Smooth muscle cell of the umbilical artery (primary cell): Measurements from ENCODE around the gene ZNF280D. TPM values are rescaled to one million over a fixed set of nuclear protein-coding genes. Genes with fewer than 3 reads are reported as not detected.

Experiments used
- total RNA-seq: library from RNA; depleted of rRNA; stranded (reverse); fragments of >200 nt; gene quantifications from 2 replicates; pipeline ENCODE4 v1.2.3, GENCODE V29; 2014

Gene ZNF280D, protein sequence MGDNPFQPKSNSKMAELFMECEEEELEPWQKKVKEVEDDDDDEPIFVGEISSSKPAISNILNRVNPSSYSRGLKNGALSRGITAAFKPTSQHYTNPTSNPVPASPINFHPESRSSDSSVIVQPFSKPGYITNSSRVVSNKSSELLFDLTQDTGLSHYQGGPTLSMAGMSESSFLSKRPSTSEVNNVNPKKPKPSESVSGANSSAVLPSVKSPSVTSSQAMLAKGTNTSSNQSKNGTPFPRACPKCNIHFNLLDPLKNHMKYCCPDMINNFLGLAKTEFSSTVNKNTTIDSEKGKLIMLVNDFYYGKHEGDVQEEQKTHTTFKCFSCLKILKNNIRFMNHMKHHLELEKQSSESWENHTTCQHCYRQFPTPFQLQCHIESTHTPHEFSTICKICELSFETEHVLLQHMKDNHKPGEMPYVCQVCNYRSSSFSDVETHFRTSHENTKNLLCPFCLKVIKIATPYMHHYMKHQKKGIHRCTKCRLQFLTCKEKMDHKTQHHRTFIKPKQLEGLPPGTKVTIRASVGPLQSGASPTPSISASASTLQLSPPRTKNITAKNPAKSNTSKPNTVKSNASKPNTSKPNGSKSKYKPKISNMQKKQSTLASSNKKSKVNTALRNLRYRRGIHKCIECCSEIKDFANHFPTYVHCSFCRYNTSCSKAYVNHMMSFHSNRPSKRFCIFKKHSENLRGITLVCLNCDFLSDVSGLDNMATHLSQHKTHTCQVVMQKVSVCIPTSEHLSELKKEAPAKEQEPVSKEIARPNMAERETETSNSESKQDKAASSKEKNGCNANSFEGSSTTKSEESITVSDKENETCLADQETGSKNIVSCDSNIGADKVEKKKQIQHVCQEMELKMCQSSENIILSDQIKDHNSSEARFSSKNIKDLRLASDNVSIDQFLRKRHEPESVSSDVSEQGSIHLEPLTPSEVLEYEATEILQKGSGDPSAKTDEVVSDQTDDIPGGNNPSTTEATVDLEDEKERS
- 25.5 and 26.4 TPM in 2 replicates for total RNA-seq

DNA sequence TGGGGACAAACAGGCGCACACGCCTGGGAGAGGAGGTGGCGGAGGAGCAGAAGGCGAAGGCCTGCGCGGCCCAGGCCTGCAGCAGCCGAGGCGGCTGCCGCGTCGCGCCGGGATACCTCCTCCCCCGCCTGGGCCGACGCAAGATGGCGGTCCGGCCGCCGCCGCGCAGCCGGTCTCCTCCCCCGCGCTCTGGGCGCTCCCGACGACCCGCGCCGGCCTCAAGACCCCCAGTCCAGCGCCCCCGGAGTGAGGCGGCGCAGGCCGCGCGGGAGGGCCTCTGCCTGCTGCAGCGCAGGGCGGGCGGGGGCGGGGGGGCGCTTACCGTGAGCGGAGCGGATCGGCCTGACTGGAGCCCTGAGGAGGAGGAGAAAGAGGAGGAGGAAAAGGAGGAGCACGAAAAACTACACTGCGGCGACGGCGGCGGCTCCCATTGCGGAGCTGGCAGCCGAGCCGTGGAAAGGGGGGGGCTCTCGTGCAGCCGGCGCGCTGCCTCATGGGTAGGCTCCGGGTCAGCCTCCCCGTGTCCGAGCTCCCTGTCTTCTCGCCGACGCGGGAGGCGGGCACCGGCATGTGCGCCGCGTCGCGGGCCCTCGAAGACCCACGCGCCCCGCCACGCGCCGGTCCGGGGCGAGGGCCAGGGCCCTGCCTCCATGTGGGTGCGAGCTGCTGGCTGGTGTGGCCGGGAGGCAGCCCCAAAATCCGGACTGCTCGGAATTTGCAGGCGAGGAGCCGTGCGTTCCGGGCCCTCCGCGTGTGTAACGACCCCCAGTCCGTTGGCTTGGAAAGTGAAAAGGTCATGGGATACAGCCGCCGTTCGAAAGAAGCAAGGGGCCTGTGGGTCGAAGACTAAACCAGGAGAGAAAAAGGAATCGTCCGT is at the start of gene ZNF280D:
ZNF280D (minus strand) TSS at position 374 of the 877 bp plus-strand sequence. CDS start 26,400 bp downstream, outside the sequence.

Other genes with a start within 250 kb of the ZNF280D start
- 38.9 and 59.4 TPM in 2 replicates for gene TCF12, start 185.1 kb upstream of the ZNF280D start, total RNA-seq